ENCODE results near the gene PDE6G.
"Not testable (repeated sequence)": the region's sequence is repeated elsewhere in the genome, so short reads cannot be mapped to it uniquely, and the experiment has no call there.

The PDE6G gene

DNA sequence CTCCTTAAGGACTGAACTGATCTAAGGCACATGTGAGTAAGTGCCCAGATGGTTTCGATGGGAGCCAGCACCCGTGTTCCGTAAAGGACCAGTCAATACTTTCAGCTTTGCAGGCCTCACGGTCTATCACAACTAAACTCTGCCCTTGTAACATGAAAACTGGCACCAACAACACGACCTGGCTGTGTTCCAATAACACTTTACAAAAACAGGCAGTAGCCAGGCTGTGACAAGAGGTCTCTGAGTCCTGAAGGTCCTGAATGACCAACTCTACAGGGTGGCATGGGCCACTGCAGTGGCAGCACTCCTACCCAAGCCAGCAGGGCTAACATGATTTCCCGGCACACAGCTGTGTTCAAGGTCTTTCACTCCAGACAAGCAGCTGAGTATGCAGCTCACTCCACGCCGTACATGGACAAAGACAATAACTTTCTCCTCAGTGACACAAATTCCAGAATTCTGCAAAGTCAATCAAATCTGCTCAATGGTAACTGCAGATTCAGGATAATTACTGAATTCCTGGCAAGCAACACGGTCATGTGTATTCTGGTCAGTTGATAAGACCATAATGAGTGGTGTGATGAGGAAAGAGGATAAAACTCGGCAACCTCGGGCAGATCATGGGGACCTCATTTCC, 34.7 kb downstream of the PDE6G start:
- DNase-seq: no peak

DNA sequence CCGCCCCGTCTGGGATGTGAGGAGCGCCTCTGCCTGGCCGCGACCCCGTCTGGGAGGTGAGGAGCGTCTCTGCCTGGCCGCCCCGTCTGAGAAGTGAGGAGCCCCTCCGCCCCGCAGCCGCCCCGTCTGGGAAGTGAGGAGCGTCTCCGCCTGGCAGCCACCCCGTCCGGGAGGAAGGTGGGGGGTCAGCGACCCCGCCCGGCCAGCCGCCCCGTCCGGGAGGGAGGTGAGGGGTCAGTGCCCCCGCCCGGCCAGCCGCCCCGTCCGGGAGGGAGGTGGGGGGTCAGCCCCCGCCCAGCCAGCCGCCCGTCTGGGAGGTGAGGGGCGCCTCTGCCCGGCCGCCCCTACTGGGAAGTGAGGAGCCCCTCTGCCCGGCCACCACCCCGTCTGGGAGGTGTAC, 38.0 kb downstream of the PDE6G start:
- DNase-seq: not testable (repeated sequence)

DNA sequence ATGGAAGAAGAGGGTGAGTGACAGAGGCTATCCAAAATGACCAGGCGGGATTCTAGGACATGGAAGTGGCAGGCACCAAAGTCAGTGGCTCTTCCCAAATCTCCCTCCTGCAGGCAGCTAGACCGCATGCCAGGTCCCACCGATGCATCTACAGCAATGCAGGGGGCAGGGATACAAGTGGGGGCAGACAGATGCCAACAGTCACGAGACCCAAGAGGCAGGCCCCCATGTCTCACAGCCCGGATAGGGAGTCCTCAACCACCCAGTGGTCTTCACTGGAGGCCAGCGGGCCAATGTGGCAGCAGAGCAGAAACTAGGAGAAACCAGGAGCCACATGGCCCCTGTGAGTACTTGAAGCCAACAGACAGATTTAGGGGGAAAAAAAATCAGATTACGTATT, 39.5 kb downstream of the PDE6G start:
- no peak for DNase-seq

DNA sequence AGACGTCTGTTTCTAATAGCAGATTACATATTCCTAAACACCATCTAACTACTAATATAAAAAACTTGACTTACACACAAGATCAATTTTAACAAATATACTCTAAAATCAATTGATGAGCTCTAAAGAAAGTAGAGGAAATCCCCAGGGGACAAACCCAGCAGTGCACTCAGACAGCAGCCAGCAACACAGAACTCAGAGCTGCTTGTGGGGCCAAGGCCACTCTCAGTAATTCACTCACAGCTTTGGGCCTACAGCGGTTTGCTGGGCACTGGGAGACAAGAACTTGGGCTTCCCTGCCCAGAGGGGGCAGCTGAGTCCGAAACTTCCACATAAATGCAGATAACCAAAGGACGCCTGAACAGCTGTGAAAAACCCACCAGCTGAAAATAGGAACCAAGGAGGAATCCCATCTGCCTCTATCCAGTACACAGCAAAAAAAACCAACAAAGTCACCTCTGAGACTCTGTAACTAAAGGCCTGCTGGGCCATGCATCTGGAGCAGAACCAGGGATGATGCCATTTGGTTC, 40.9 kb downstream of the PDE6G start:
- DNase-seq: no peak

GRCh38 chr17:81612172-81612970, 44.0 kb downstream of the PDE6G start:
- DNase-seq: no peak

- no peak for DNase-seq
Observed at GRCh38 chr17:81609541-81610311, 46.6 kb downstream of the PDE6G start.

DNA sequence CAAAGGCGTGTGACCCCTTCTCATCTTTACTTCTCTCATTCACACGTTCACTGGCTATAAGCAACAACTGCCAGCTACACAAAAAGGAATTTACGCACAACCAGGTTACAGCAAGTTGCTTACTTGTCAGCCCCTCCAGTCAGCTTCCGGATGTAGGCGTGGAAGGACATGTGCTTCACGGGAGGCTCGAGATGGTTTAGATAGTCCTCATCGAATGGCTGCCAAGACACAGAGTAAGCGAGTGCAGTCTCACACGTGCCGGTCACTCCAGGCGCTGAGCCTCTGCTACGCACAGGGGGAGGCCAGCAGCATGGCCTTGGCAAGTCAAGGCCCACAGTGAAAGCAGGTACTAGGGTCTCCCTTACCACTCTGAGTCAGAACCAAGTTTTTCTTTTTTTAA, 47.7 kb downstream of the PDE6G start:
- no peak for DNase-seq

DNA sequence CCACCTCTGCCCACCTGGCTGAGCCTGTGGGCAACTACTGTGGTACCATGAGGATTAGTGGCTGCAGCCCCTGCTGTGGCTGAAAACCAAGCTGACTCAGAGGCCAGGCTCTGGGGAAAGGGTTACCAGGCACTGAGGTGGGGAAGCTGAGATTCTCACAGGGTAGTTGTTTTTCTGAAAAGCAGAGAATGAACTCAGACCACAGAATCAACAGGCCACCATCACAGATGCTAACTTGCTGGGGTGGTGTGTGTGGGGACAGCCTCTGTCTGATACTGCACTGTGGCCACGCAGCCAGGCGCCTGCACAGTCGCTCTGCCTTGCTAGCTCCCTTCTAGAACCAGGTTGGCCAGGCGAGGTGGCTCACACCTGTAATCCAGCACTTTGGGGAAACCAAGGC, 48.3 kb downstream of the PDE6G start:
- DNase-seq: no peak

DNA sequence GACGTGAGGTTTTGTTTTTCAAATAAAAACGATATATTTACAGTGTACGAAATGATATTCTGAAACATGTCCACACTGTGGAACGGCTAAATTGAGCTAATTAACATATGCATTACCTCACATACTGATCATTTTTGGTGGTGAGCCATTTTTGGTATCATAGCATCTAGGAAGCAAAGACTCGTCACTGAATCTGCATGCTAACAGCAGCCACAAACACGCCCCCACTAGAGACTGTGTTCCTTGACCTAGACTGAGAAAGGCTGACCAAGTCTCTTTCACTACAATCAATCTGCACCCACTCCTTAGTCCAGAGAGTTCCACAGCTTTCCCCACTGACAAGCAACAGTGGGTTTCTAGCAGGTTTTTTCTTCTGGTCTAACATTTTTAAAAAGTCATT, 48.9 kb downstream of the PDE6G start:
- DNase-seq: no peak

- no peak for DNase-seq
Observed at GRCh38 chr17:81603846-81604610, 52.3 kb downstream of the PDE6G start.

- DNase-seq: peak; percentile 27
Observed at GRCh38 chr17:81601525-81602120, 54.7 kb downstream of the PDE6G start.

Measured in activated CD8-positive, alpha-beta memory T cell treated with anti-CD3 and anti-CD28 coated beads, Interleukin-2, amount 50 U/mL, for 4 hours (primary cell).